Body of pancreas (tissue), 4 donors: ENCODE data around the gene GRID2.
"Not testable (repeated sequence)": the region's sequence is repeated elsewhere in the genome, so short reads cannot be mapped to it uniquely, and the experiment has no call there.

Experiments used
- CTCF ChIP-seq, 7 experiments: fragments of 450-650 bp in 4 of 7; fragments of 200-600 bp in 3 of 7; sonication (generic) in 3 of 7; IDR thresholded peaks; one replicate each; pipeline ENCODE4 v1.5.1; 2016 to 2019; ENCODE audit warnings: antibody characterized with exemption in 7 of 7
- POLR2A ChIP-seq, 3 donors: fragments of 450-650 bp; IDR thresholded peaks; one replicate each; pipeline ENCODE4 v1.6.1; 2016; ENCODE audit warnings: antibody characterized with exemption in 3 of 3, mild to moderate bottlenecking in 2 of 3

GRCh38 chr4:92442131-92442530 is 138.4 kb downstream of the GRID2 start:
- TF ChIP-seq CTCF, POLR2A (IDR thresholded peaks at IDR 0.05): not testable (repeated sequence)
